Measurements from ENCODE around the gene ZNF791.
"Not testable (repeated sequence)": the region's sequence is repeated elsewhere in the genome, so short reads cannot be mapped to it uniquely, and the experiment has no call there.

Gene ZNF791

GRCh38 chr19:12610540-12611360, at the start of gene ZNF791, which contains the start of gene ZNF490:
Gene ZNF791 (plus strand): TSS chr19:12610920. CDS start chr19:12611080, 160 bp downstream.
Gene ZNF490 (minus strand): TSS chr19:12610813. CDS start chr19:12610680, 133 bp downstream.
- DNase-seq (ENCODE audit: low spot score): peak; percentile 98

- DNase-seq (ENCODE audit: low spot score): peak; percentile 91
Observed at GRCh38 chr19:12564016-12564664, 46.6 kb upstream of the ZNF791 start.

GRCh38 chr19:12566380-12566779, 44.3 kb upstream of the ZNF791 start:
- DNase-seq (ENCODE audit: low spot score): not testable (repeated sequence)

- no peak for DNase-seq (ENCODE audit: low spot score)
Observed at GRCh38 chr19:12567951-12568350, 42.8 kb upstream of the ZNF791 start.

- DNase-seq (ENCODE audit: low spot score): no peak
Observed at GRCh38 chr19:12574036-12574435, 36.7 kb upstream of the ZNF791 start.

GRCh38 chr19:12578641-12579040, 32.1 kb upstream of the ZNF791 start:
- no peak for DNase-seq (ENCODE audit: low spot score)

GRCh38 chr19:12580180-12580694, 30.5 kb upstream of the ZNF791 start:
- no peak for DNase-seq (ENCODE audit: low spot score)

- no peak for DNase-seq (ENCODE audit: low spot score)
Observed at GRCh38 chr19:12581100-12581499, 29.6 kb upstream of the ZNF791 start.

- no peak for DNase-seq (ENCODE audit: low spot score)
Observed at GRCh38 chr19:12596485-12596884, 14.2 kb upstream of the ZNF791 start.

- DNase-seq (ENCODE audit: low spot score): no peak
Observed at GRCh38 chr19:12596927-12597548, 13.7 kb upstream of the ZNF791 start.

- DNase-seq (ENCODE audit: low spot score): no peak
Observed at GRCh38 chr19:12597594-12597993, 13.1 kb upstream of the ZNF791 start.

- no peak for DNase-seq (ENCODE audit: low spot score)
Observed at GRCh38 chr19:12603714-12604113, 7.0 kb upstream of the ZNF791 start.

- DNase-seq (ENCODE audit: low spot score): no peak
Observed at GRCh38 chr19:12606796-12607195, 3.9 kb upstream of the ZNF791 start.

- DNase-seq (ENCODE audit: low spot score): no peak
Observed at GRCh38 chr19:12607631-12608030, 3.1 kb upstream of the ZNF791 start.

GRCh38 chr19:12611361-12611699, 610 bp downstream of the ZNF791 start:
- DNase-seq (ENCODE audit: low spot score): peak; percentile 58

GRCh38 chr19:12617646-12618045, 6.9 kb downstream of the ZNF791 start:
- no peak for DNase-seq (ENCODE audit: low spot score)

GRCh38 chr19:12621253-12622024, 10.7 kb downstream of the ZNF791 start:
- not testable (repeated sequence) for DNase-seq (ENCODE audit: low spot score)

GRCh38 chr19:12623361-12624031, 12.8 kb downstream of the ZNF791 start:
- DNase-seq (ENCODE audit: low spot score): no peak

GRCh38 chr19:12626958-12627357, 16.2 kb downstream of the ZNF791 start:
- DNase-seq (ENCODE audit: low spot score): no peak

GRCh38 chr19:12628040-12629022, 17.6 kb downstream of the ZNF791 start:
- no peak for DNase-seq (ENCODE audit: low spot score)
